Measurements from ENCODE around the gene OR13D1. TPM values are rescaled to one million over a fixed set of nuclear protein-coding genes. Genes with fewer than 3 reads are reported as not detected.
"Not testable (repeated sequence)": the region's sequence is repeated elsewhere in the genome, so short reads cannot be mapped to it uniquely, and the experiment has no call there.

Gene OR13D1
- total RNA-seq, 1 donor from 2014 or later = not detected

DNA sequence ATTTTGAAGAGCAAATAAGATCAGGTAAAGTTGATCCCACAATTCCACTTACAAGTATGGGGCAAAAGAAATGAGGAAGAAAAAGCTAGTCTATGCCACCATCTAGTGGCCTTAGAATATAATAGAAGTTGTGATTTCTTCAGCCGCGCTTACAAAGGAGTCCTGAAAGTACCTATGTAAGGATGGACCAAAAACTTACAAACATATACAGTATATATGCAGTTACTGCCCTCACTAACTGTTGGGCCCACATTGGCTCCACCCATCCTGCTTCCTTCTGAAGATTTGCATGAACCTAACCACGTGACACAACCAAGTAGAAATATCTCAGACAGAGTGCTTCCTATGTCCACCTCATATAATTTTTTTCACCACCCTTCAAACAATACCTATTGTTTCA is 11.7 kb upstream of the OR13D1 start:
- Mint-ChIP-seq H3K9me3 (peaks cover 3% of the 10 kb centered on the region), H3K27ac (no peak overlapping the region), H3K27me3 (ENCODE audit: insufficient read depth, low read depth) (no peaks in the 10 kb centered on the region), H3K4me3 (no peak overlapping the region), H3K36me3 (no peaks in the 10 kb centered on the region), H3K4me1 (no peaks in the 10 kb centered on the region)
- H3K27me3 ChIP-seq = no peaks in the 10 kb centered on the region
- TF ChIP-seq EZH2phosphoT487 (IDR thresholded peaks at IDR 0.05) = no peak
- TF ChIP-seq, protein P1, sequence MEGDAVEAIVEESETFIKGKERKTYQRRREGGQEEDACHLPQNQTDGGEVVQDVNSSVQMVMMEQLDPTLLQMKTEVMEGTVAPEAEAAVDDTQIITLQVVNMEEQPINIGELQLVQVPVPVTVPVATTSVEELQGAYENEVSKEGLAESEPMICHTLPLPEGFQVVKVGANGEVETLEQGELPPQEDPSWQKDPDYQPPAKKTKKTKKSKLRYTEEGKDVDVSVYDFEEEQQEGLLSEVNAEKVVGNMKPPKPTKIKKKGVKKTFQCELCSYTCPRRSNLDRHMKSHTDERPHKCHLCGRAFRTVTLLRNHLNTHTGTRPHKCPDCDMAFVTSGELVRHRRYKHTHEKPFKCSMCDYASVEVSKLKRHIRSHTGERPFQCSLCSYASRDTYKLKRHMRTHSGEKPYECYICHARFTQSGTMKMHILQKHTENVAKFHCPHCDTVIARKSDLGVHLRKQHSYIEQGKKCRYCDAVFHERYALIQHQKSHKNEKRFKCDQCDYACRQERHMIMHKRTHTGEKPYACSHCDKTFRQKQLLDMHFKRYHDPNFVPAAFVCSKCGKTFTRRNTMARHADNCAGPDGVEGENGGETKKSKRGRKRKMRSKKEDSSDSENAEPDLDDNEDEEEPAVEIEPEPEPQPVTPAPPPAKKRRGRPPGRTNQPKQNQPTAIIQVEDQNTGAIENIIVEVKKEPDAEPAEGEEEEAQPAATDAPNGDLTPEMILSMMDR (IDR thresholded peaks at IDR 0.05) = peak; percentile 72
- TF ChIP-seq EZH2 (IDR thresholded peaks at IDR 0.05) = no peak
- no peaks in the 10 kb centered on the region for H3K79me2 ChIP-seq (ENCODE audit: low read depth)
- peak; percentile 73 for DNase-seq (ENCODE audit: low spot score)
- H3K36me3 ChIP-seq = no peaks in the 10 kb centered on the region
- H3K27ac ChIP-seq = no peak overlapping the region
- H4K20me1 ChIP-seq (ENCODE audit: low read depth) = no peaks in the 10 kb centered on the region
- H3K4me2 ChIP-seq = no peak overlapping the region
- H3F3A ChIP-seq (ENCODE audit: low read depth) = no peaks in the 10 kb centered on the region
- no peaks in the 10 kb centered on the region for H3K9me3 ChIP-seq (ENCODE audit: low read depth)
- no peak overlapping the region for H3K9ac ChIP-seq
- H3K4me3 ChIP-seq = no peak overlapping the region
- H2AFZ ChIP-seq (replicated peaks) = peak overlapping the region; percentile 51
- no peaks in the 10 kb centered on the region for H3K4me1 ChIP-seq

DNA sequence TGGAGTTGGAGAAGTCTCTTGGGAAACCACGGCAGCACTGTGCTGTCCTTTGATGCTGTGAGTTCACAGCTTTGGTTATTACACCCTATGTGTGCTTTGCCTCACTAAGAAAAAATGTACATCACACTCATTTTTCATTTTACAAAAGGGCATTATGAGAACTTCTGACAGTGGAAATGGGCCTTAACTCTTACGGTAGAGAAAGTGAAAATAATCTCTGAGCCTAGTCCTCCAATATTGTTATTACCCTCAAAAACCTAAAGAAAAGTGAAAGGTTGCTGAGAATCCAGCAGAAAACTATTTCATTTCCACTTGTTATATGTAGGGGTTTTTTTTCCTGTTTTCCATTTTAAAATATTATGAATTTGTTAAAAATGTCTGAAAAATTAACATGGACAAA is 8.2 kb upstream of the OR13D1 start:
- H3K4me3 Mint-ChIP-seq = no peak overlapping the region
- TF ChIP-seq EZH2phosphoT487 (IDR thresholded peaks at IDR 0.05) (no peak), EZH2 (IDR thresholded peaks at IDR 0.05) (no peak)
- TF ChIP-seq, protein P1 (IDR thresholded peaks at IDR 0.05) = no peak
- H4K20me1 ChIP-seq (ENCODE audit: low read depth) = no peaks in the 10 kb centered on the region
- no peaks in the 10 kb centered on the region for H3K27me3 Mint-ChIP-seq (ENCODE audit: insufficient read depth, low read depth)
- H3K4me2 ChIP-seq = no peak overlapping the region
- no peaks in the 10 kb centered on the region for H3K9me3 Mint-ChIP-seq
- H2AFZ ChIP-seq (replicated peaks) = no peak overlapping the region
- H3K4me1 Mint-ChIP-seq = no peaks in the 10 kb centered on the region
- H3K4me3 ChIP-seq = no peak overlapping the region
- H3K79me2 ChIP-seq (ENCODE audit: low read depth) = no peaks in the 10 kb centered on the region
- H3K9me3 ChIP-seq (ENCODE audit: low read depth) = no peaks in the 10 kb centered on the region
- DNase-seq (ENCODE audit: low spot score) = no peak
- H3K27ac ChIP-seq = no peak overlapping the region
- H3K9ac ChIP-seq = no peak overlapping the region
- H3K4me1 ChIP-seq = no peaks in the 10 kb centered on the region
- H3K36me3 Mint-ChIP-seq = no peaks in the 10 kb centered on the region
- no peaks in the 10 kb centered on the region for H3F3A ChIP-seq (ENCODE audit: low read depth)
- H3K27me3 ChIP-seq = no peaks in the 10 kb centered on the region
- H3K27ac Mint-ChIP-seq = no peak overlapping the region
- H3K36me3 ChIP-seq = no peaks in the 10 kb centered on the region

DNA sequence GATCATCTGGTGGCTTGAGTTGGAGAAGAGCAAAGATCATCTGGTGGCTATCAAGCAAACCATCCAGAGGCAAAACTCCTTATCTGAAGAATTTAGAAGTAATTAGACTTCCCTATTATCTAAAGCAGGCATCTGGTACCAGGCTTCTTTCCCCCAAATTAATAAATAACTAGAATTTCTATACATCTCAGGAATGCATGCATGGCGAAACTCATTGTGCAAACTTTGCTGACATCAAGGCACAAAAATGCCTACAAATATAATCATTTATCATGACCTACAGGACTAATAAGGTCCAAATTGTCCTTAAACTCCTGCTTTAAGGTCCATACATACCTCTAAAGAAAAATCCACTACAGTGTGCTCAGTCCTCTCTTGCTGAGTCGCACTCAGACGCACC is 6.0 kb downstream of the OR13D1 start:
- no peaks in the 10 kb centered on the region for H3K79me2 ChIP-seq (ENCODE audit: low read depth)
- no peak overlapping the region for H3K27ac ChIP-seq
- no peak overlapping the region for H2AFZ ChIP-seq (replicated peaks)
- no peak overlapping the region for H3K9ac ChIP-seq
- Mint-ChIP-seq H3K27me3 (ENCODE audit: insufficient read depth, low read depth) (no peaks in the 10 kb centered on the region), H3K36me3 (no peaks in the 10 kb centered on the region), H3K4me3 (no peak overlapping the region), H3K27ac (no peak overlapping the region), H3K4me1 (no peaks in the 10 kb centered on the region), H3K9me3 (peaks cover 3% of the 10 kb centered on the region)
- no peaks in the 10 kb centered on the region for H3K9me3 ChIP-seq (ENCODE audit: low read depth)
- no peaks in the 10 kb centered on the region for H4K20me1 ChIP-seq (ENCODE audit: low read depth)
- no peaks in the 10 kb centered on the region for H3K36me3 ChIP-seq
- no peak overlapping the region for H3K4me2 ChIP-seq
- no peak for DNase-seq (ENCODE audit: low spot score)
- no peaks in the 10 kb centered on the region for H3F3A ChIP-seq (ENCODE audit: low read depth)
- H3K4me3 ChIP-seq = no peak overlapping the region
- no peaks in the 10 kb centered on the region for H3K4me1 ChIP-seq
- TF ChIP-seq EZH2phosphoT487 (IDR thresholded peaks at IDR 0.05) (no peak), EZH2 (IDR thresholded peaks at IDR 0.05) (no peak)
- TF ChIP-seq, protein P1 (IDR thresholded peaks at IDR 0.05) = no peak
- H3K27me3 ChIP-seq = no peaks in the 10 kb centered on the region

DNA sequence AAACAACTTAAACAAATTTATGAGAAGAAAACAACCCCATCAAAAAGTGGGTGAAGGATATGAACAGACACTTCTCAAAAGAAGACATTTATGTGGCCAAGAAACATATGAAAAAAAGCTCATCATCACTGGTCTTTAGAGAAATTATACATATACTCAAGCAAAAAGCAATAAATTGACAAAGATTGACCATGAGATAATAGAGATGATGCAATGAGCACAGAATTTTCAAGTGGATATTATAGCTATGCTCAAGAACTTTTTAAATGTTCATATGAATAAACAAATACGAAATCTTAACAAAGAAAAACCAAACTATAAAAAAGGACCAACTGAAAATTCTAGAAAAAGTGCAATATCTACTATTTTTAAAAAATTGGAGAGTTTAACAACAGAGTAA is 14.4 kb downstream of the OR13D1 start:
- not testable (repeated sequence) for H3K27ac ChIP-seq; H2AFZ ChIP-seq (replicated peaks); H3K9ac ChIP-seq; H3K27ac Mint-ChIP-seq; H3K9me3 Mint-ChIP-seq; H3K4me3 Mint-ChIP-seq; H3K4me1 ChIP-seq; H3K27me3 ChIP-seq; H3K27me3 Mint-ChIP-seq (ENCODE audit: insufficient read depth, low read depth); H3K79me2 ChIP-seq (ENCODE audit: low read depth); H3K36me3 Mint-ChIP-seq; H3K4me1 Mint-ChIP-seq; H3K36me3 ChIP-seq; H4K20me1 ChIP-seq (ENCODE audit: low read depth); H3K4me2 ChIP-seq; H3K4me3 ChIP-seq; H3F3A ChIP-seq (ENCODE audit: low read depth); H3K9me3 ChIP-seq (ENCODE audit: low read depth); DNase-seq (ENCODE audit: low spot score)

Data from neural progenitor cell (in vitro differentiated cells).